HG03095 (cell line): ENCODE results near the gene ANKRD7.

Experiments used
- ATAC-seq: cut with Tn5 transposase; IDR thresholded peaks from one replicate; pipeline ENCODE4 v1.9.1; 2021; ENCODE audit warnings: moderate library complexity; ENCODE audit not compliant: unreplicated experiment

The ANKRD7 gene

GRCh38 chr7:118224521-118224920, at the start of gene ANKRD7:
TSS of gene ANKRD7 (plus strand) at chr7:118224704. CDS start at chr7:118224831, 127 bp downstream.
- no peak for ATAC-seq

GRCh38 chr7:118175740-118176139, 48.8 kb upstream of the ANKRD7 start:
- ATAC-seq, result no peak

- no peak for ATAC-seq
These were observed 45.3 kb upstream of the ANKRD7 start for GRCh38 chr7:118179191-118179590.

- ATAC-seq, result no peak
These were observed 41.7 kb upstream of the ANKRD7 start for GRCh38 chr7:118182593-118183427.

- ATAC-seq, result peak; percentile 5
These were observed 41.1 kb upstream of the ANKRD7 start for GRCh38 chr7:118183428-118183785.

- ATAC-seq, result peak; percentile 97
These were observed 40.5 kb upstream of the ANKRD7 start, which contains the start of gene LSM8 for GRCh38 chr7:118183786-118184564. TSS of gene LSM8 (plus strand) at chr7:118184164. CDS start at chr7:118184224, 60 bp downstream.

GRCh38 chr7:118184565-118184940, 40.0 kb upstream of the ANKRD7 start:
- no peak for ATAC-seq

GRCh38 chr7:118185163-118185860, 39.2 kb upstream of the ANKRD7 start:
- ATAC-seq, result no peak

GRCh38 chr7:118186501-118186900, 38.0 kb upstream of the ANKRD7 start:
- ATAC-seq, result no peak

- no peak for ATAC-seq
These were observed 29.9 kb upstream of the ANKRD7 start for GRCh38 chr7:118194571-118194970.

- ATAC-seq, result peak; percentile 80
These were observed 28.5 kb upstream of the ANKRD7 start for GRCh38 chr7:118195837-118196474.

- ATAC-seq, result no peak
These were observed 22.4 kb upstream of the ANKRD7 start for GRCh38 chr7:118202061-118202460.

GRCh38 chr7:118214051-118214832, 10.3 kb upstream of the ANKRD7 start:
- peak; percentile 97 for ATAC-seq

GRCh38 chr7:118214833-118215182, 9.7 kb upstream of the ANKRD7 start:
- ATAC-seq, result peak; percentile 14

- no peak for ATAC-seq
These were observed 7.3 kb upstream of the ANKRD7 start for GRCh38 chr7:118217210-118217619.

- ATAC-seq, result no peak
These were observed 5.9 kb upstream of the ANKRD7 start for GRCh38 chr7:118218413-118219156.

- no peak for ATAC-seq
These were observed 5.4 kb upstream of the ANKRD7 start for GRCh38 chr7:118219157-118219512.

- ATAC-seq, result no peak
These were observed 3.9 kb upstream of the ANKRD7 start for GRCh38 chr7:118220583-118220982.

GRCh38 chr7:118222591-118222990, 1.9 kb upstream of the ANKRD7 start:
- no peak for ATAC-seq

- ATAC-seq, result no peak
These were observed 8.3 kb downstream of the ANKRD7 start for GRCh38 chr7:118232837-118233236.
